ENCODE measurements around the gene SMAD6. TPM values are rescaled to one million over a fixed set of nuclear protein-coding genes. Genes with fewer than 3 reads are reported as not detected.

Gene SMAD6
- total and polyA plus RNA-seq, 12 donors = 6.6 to 43.4 (median 19.7) TPM

GRCh38 chr15:66788024-66788423 is 86.0 kb downstream of the SMAD6 start:
- no peaks in the 10 kb centered on the region for H3K27me3 ChIP-seq
- intact Hi-C loops (cut with DNase I) = loop anchor here in 1 of 10 donors (5.0 kb wide), 1 partner anchor 59 kb away; no protein-coding TSS in a partner anchor
- no peak overlapping the region for H3K4me3 ChIP-seq
- peaks cover 0 to 16% (median 4%) of the 10 kb centered on the region in 9 donors for H3K4me1 ChIP-seq
- no peak overlapping the region for H3K27ac ChIP-seq
- H3K9me3 ChIP-seq = peaks cover 0 to 4% (median 0%) of the 10 kb centered on the region in 11 donors
- peaks cover 0 to 12% (median 0%) of the 10 kb centered on the region in 9 donors for H3K36me3 ChIP-seq
- ATAC-seq = no peak
- 98 to 99% methylated on average over 4 of the region's 4 CpGs for WGBS, 2 donors
- no peak for DNase-seq
- no peak for TF ChIP-seq CTCF (IDR thresholded peaks at IDR 0.05)

- no peak overlapping the region for H3K27ac ChIP-seq
- intact Hi-C loops (cut with DNase I) = loop anchor here in 2 of 10 donors (5.0 kb wide), 2 partner anchors 58 to 63 kb away; no protein-coding TSS in a partner anchor
Observed at GRCh38 chr15:66789029-66790025, 87.3 kb downstream of the SMAD6 start.

DNA sequence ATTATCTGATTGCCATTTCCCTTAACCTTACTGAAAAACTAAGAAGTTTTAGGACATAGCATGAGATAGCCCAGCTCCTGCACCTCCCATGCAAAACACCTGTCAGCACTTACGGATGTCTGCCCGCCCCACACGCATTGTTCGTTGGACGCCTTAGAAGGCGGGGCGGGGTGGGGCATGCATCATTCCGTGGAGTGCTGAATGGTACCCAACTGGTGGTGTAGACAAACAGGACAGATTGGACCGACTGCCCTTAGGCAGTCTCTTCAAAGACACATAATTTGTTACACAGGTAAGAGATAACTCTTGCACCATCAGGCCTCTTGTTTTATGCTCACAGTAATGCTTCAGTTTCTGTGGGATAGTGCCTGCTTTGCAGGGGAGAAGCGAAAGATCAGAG is 93.8 kb downstream of the SMAD6 start:
- H3K4me3 ChIP-seq = no peak overlapping the region
- 92 to 95% methylated on average over 10 of the region's 10 CpGs for WGBS, 2 donors
- no peak for TF ChIP-seq CTCF (IDR thresholded peaks at IDR 0.05)
- no peak overlapping the region for H3K27ac ChIP-seq
- H3K36me3 ChIP-seq = no peaks in the 10 kb centered on the region
- DNase-seq (no peak), ATAC-seq (no peak)
- H3K9me3 ChIP-seq = peaks cover 0 to 3% (median 0%) of the 10 kb centered on the region in 11 donors
- H3K4me1 ChIP-seq = no peaks in the 10 kb centered on the region
- intact Hi-C loops (cut with DNase I) = no loop called here
- no peaks in the 10 kb centered on the region for H3K27me3 ChIP-seq

More at GRCh38 chr15:66789029-66790025, 87.3 kb downstream of the SMAD6 start:
- no peaks in the 10 kb centered on the region for H3K27me3 ChIP-seq
- TF ChIP-seq CTCF (IDR thresholded peaks at IDR 0.05) = peak in 7 of 9 donors; percentile 40 to 59 (median 57)
- peaks cover 0 to 4% (median 0%) of the 10 kb centered on the region in 11 donors for H3K9me3 ChIP-seq
- H3K36me3 ChIP-seq = peaks cover 0 to 1% (median 0%) of the 10 kb centered on the region in 9 donors
- peaks cover 0 to 16% (median 4%) of the 10 kb centered on the region in 9 donors for H3K4me1 ChIP-seq
- ATAC-seq (peak in 5 of 8 donors; percentile 56 to 72 (median 67)), DNase-seq (no peak)
- H3K4me3 ChIP-seq = no peak overlapping the region
- WGBS, 2 donors = 78 to 80% methylated on average over 5 of the region's 5 CpGs

GRCh38 chr15:66796343-66796742 is 94.3 kb downstream of the SMAD6 start:
- H3K9me3 ChIP-seq = no peaks in the 10 kb centered on the region
- H3K36me3 ChIP-seq = no peaks in the 10 kb centered on the region
- no peaks in the 10 kb centered on the region for H3K27me3 ChIP-seq
- ATAC-seq (no peak), DNase-seq (no peak)
- TF ChIP-seq CTCF (IDR thresholded peaks at IDR 0.05) = no peak
- WGBS, 2 donors = 93 to 100% methylated on average over 1 of the region's 1 CpG
- intact Hi-C loops (cut with DNase I) = no loop called here
- no peaks in the 10 kb centered on the region for H3K4me1 ChIP-seq
- no peak overlapping the region for H3K27ac ChIP-seq
- H3K4me3 ChIP-seq = no peak overlapping the region

Measured in heart right ventricle (tissue), 16 donors.